SK-N-SH (cell line): ENCODE data around the gene EMX2. TPM values are rescaled to one million over a fixed set of nuclear protein-coding genes. Genes with fewer than 3 reads are reported as not detected.

Experiments used
- CTCF ChIA-PET: fragments of 300-600, 350-600 bp; formaldehyde crosslinking; extraction: SDS; loops from one replicate; lab custom pipeline; 2021; lab: Yijun Ruan, JAX
- POLR2A ChIA-PET: fragments of 350-600 bp; sonication (Branson Sonifier 250); formaldehyde crosslinking; extraction: SDS; loops from one replicate; lab custom pipeline; 2020; ENCODE audit warnings: antibody characterized with exemption, inconsistent platforms; lab: Yijun Ruan, JAX
- DNase-seq: peaks from one replicate; pipeline ENCODE4 v3.0.0; 2012
- H2AFZ ChIP-seq: fragments of 200-600 bp; sonication (generic); 2 replicates; pipeline ENCODE4 v1.8.1; 2016; ENCODE audit warnings: antibody characterized with exemption, mild to moderate bottlenecking, low read depth
- H3F3A ChIP-seq: fragments of 200-600 bp; sonication (generic); replicated peaks from 2 replicates; pipeline ENCODE3; 2016; ENCODE audit warnings: antibody characterized with exemption, mild to moderate bottlenecking; ENCODE audit not compliant: insufficient read depth
- H3K27ac ChIP-seq, 2 experiments: fragments of 200-500 bp in 1 of 2; fragments of 200-600 bp in 1 of 2; sonication (Bioruptor generic) in 1 of 2; sonication (generic), shearing (Covaris generic) in 1 of 2; 2 replicates each; pipeline versions ENCODE4 v1.5.1 to v1.6.1; 2014 to 2016; ENCODE audit warnings: low read depth in 2 of 2, inconsistent platforms in 1 of 2, low read length in 1 of 2, mild to moderate bottlenecking in 1 of 2, mixed read lengths in 1 of 2
- H3K27me3 ChIP-seq: fragments of 200-600 bp; sonication (generic), shearing (Covaris generic); 2 replicates; pipeline ENCODE4 v1.6.1; 2016; ENCODE audit warnings: mixed run types; ENCODE audit not compliant: insufficient read depth
- H3K36me3 ChIP-seq, 2 experiments: fragments of 200-500 bp in 1 of 2; fragments of 200-600 bp in 1 of 2; sonication (Bioruptor generic) in 1 of 2; sonication (generic) in 1 of 2; replicated peaks in 1 of 2; 2 replicates each; pipeline versions ENCODE3 to v1.5.1; 2014 to 2016; ENCODE audit warnings: low read length in 1 of 2, mild to moderate bottlenecking in 1 of 2; ENCODE audit not compliant: insufficient read depth in 2 of 2, control insufficient read depth in 1 of 2
- H3K4me1 ChIP-seq, 2 experiments: fragments of 200-500 bp in 1 of 2; fragments of 200-600 bp in 1 of 2; sonication (Bioruptor generic) in 1 of 2; sonication (generic), shearing (Covaris generic) in 1 of 2; 2 replicates each; pipeline versions ENCODE4 v1.5.1 to v1.6.1; 2014 to 2016; ENCODE audit warnings: low read depth in 1 of 2, low read length in 1 of 2, mixed run types in 1 of 2; ENCODE audit not compliant: insufficient read depth in 2 of 2, control insufficient read depth in 1 of 2
- H3K4me2 ChIP-seq: fragments of 200-600 bp; sonication (generic), shearing (Covaris generic); 2 replicates; pipeline ENCODE4 v1.6.1; 2017; ENCODE audit warnings: mixed run types
- H3K4me3 ChIP-seq, 2 experiments: fragments of 200-500 bp in 1 of 2; fragments of 200-600 bp in 1 of 2; sonication (Bioruptor generic) in 1 of 2; sonication (generic), shearing (Covaris generic) in 1 of 2; 2 replicates each; pipeline versions ENCODE4 v1.5.1 to v1.8.1; 2014 to 2016; ENCODE audit warnings: low read depth in 2 of 2, inconsistent platforms in 1 of 2, low read length in 1 of 2, mild to moderate bottlenecking in 1 of 2, mixed read lengths in 1 of 2, moderate library complexity in 1 of 2
- H3K79me2 ChIP-seq: fragments of 200-600 bp; sonication (generic); 2 replicates; pipeline ENCODE4 v1.8.1; 2017; ENCODE audit warnings: mild to moderate bottlenecking; ENCODE audit not compliant: insufficient read depth
- H3K9ac ChIP-seq: fragments of 200-600 bp; sonication (generic); 2 replicates; pipeline ENCODE4 v1.6.1; 2017; ENCODE audit warnings: mixed run types
- H3K9me2 ChIP-seq: fragments of 200-600 bp; sonication (generic); 2 replicates; pipeline ENCODE4 v1.6.1; 2017; ENCODE audit warnings: mixed run types
- H3K9me3 ChIP-seq: fragments of 200-600 bp; sonication (generic); 2 replicates; pipeline ENCODE4 v1.6.1; 2017; ENCODE audit warnings: mixed run types, mild to moderate bottlenecking, moderate library complexity
- H4K20me1 ChIP-seq: fragments of 200-600 bp; sonication (generic); 2 replicates; pipeline ENCODE4 v1.6.1; 2017; ENCODE audit warnings: mild to moderate bottlenecking, mixed run types; ENCODE audit not compliant: insufficient read depth
- EZH2phosphoT487 ChIP-seq: fragments of 200-600 bp; sonication (generic); IDR thresholded peaks from 2 replicates; pipeline ENCODE4 v1.6.1; 2017; ENCODE audit warnings: low read depth, mixed run types, mild to moderate bottlenecking, antibody characterized with exemption, moderate library complexity, borderline replicate concordance
- FOXJ3 ChIP-seq: sonication (generic); formaldehyde crosslinking; IDR thresholded peaks from 2 replicates; pipeline ENCODE4 v1.5.1; 2020; ENCODE audit warnings: mild to moderate bottlenecking, missing genetic modification reagents
- FOXM1 ChIP-seq: IDR thresholded peaks from 2 replicates; pipeline ENCODE4 v1.4.0; 2012; ENCODE audit warnings: low read depth, mild to moderate bottlenecking
- MXI1 ChIP-seq: IDR thresholded peaks from 2 replicates; pipeline ENCODE4 v1.6.1; 2012; ENCODE audit warnings: mild to moderate bottlenecking, low read depth, low read length, improper control_type of control experiment
- NFIC ChIP-seq: IDR thresholded peaks from 2 replicates; pipeline ENCODE4 v1.4.0; 2012; ENCODE audit warnings: borderline replicate concordance
- POLR2AphosphoS5 ChIP-seq: IDR thresholded peaks from 2 replicates; pipeline ENCODE4 v1.6.1; 2012; ENCODE audit warnings: low read depth, low read length
- RCOR1 ChIP-seq: fragments of 150-350 bp; IDR thresholded peaks from 2 replicates; pipeline ENCODE4 v1.6.1; 2017; ENCODE audit warnings: antibody characterized with exemption, low read length
- RFX5 ChIP-seq: IDR thresholded peaks from 2 replicates; pipeline ENCODE4 v1.6.1; 2012; ENCODE audit warnings: mild to moderate bottlenecking, improper control_type of control experiment, low read length
- RXRA ChIP-seq: IDR thresholded peaks from 2 replicates; pipeline ENCODE4 v1.4.0; 2012; ENCODE audit warnings: low read depth, mild to moderate bottlenecking, borderline replicate concordance
- TAF1 ChIP-seq: IDR thresholded peaks from 2 replicates; pipeline ENCODE4 v1.6.1; 2012; ENCODE audit warnings: low read depth, mild to moderate bottlenecking, low read length, moderate library complexity, borderline replicate concordance
- WGBS: methylation state at CpG from one replicate; pipeline ENCODE4 v1.1.6; 2017; ENCODE audit warnings: low lambda C conversion rate; 5-methylcytosine and 5-hydroxymethylcytosine counted together
- polyA plus RNA-seq, 3 experiments: library from polyadenylated mRNA; depleted of rRNA; stranded (reverse); fragments of >200 nt; gene quantifications; 2 replicates each; pipeline ENCODE4 v1.2.3, GENCODE V29; 2012
- TF ChIP-seq, protein P1 (sequence below): IDR thresholded peaks from 2 replicates; pipeline ENCODE4 v1.4.0; 2012; ENCODE audit warnings: low read depth
- TF ChIP-seq, protein P2 (sequence below): fragments of 150-350 bp; IDR thresholded peaks from 2 replicates; pipeline ENCODE4 v1.6.1; 2016; ENCODE audit warnings: mild to moderate bottlenecking, low read depth, low read length
- TF ChIP-seq, protein P3 (sequence below): IDR thresholded peaks from 2 replicates; pipeline ENCODE4 v1.6.1; 2012; ENCODE audit warnings: mild to moderate bottlenecking, low read depth, low read length, moderate library complexity
- TF ChIP-seq, protein P4 (sequence below): IDR thresholded peaks from 2 replicates; pipeline ENCODE4 v1.4.0; 2012; ENCODE audit warnings: low read depth, borderline replicate concordance

Gene EMX2
- polyA plus RNA-seq, 1 of the 3 experiments (the other 2 are of a cell fraction), result not detected

DNA sequence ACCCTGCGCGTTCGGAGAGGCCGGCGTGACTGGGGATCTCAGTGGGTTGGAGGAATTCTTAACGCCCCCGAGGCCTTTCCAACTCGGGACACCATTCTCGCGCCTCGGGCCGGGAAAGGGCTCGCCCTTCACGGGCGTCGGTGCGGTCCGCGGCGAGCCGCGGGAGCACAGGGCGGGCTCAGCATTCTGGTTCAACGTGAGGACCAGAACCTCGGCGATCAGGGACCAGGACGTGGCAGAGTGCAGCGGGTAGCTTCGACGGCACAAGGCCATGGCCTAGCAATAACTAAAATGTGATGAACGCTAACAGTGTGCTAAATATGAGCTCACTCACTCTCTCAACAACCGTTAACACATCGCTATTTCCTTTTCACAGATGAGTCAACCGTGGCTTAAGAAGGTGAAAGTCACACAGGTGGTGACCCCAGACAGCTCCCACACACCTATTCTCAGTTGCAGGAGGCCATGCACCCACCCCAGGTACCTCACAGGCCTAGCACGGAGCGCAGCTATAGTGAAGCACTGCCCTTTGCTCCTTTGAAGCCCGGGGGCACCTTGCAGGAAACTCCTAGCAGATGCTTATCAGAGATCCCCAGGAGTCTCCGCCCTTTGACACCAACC, 4.5 kb upstream of the EMX2 start:
- Histone ChIP-seq H2AFZ (no peak overlapping the region), H3K27me3 (peaks cover 89% of the 10 kb centered on the region), H4K20me1 (no peaks in the 10 kb centered on the region), H3K9ac (no peak overlapping the region), H3K36me3 (no peaks in the 10 kb centered on the region), H3K4me3 (peak overlapping the region in 1 of 2 experiments; percentile 37; a peak in 1 of 4 replicates), H3K9me3 (no peaks in the 10 kb centered on the region), H3F3A (no peaks in the 10 kb centered on the region), H3K4me2 (no peak overlapping the region), H3K79me2 (no peaks in the 10 kb centered on the region), H3K4me1 (peaks cover 0 to 21% of the 10 kb centered on the region in 2 experiments; a peak in 2 of 4 replicates), H3K27ac (no peak overlapping the region), H3K9me2 (no peaks in the 10 kb centered on the region)
- DNase-seq, result no peak
- WGBS, result 69% methylated on average over 12 of the region's 38 CpGs
- ChIA-PET POLR2A (no interaction called here), CTCF (interaction anchor here (0.6 to 10.8 kb wide), 25 partner anchors 9 to 937 kb away, joined by 3 to 189 read pairs (median 3); no protein-coding TSS in a partner anchor)
- no peak for TF ChIP-seq POLR2AphosphoS5
- no peak for TF ChIP-seq EZH2phosphoT487
- no peak for TF ChIP-seq FOXM1
- no peak for TF ChIP-seq TAF1
- TF ChIP-seq, protein P1, sequence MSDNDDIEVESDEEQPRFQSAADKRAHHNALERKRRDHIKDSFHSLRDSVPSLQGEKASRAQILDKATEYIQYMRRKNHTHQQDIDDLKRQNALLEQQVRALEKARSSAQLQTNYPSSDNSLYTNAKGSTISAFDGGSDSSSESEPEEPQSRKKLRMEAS, result no peak
- TF ChIP-seq FOXJ3 (CRISPR knock-in tag), result no peak
- no peak for TF ChIP-seq MXI1
- TF ChIP-seq RXRA, result no peak
- no peak for TF ChIP-seq NFIC
- TF ChIP-seq RCOR1, result no peak
- TF ChIP-seq, protein P2, sequence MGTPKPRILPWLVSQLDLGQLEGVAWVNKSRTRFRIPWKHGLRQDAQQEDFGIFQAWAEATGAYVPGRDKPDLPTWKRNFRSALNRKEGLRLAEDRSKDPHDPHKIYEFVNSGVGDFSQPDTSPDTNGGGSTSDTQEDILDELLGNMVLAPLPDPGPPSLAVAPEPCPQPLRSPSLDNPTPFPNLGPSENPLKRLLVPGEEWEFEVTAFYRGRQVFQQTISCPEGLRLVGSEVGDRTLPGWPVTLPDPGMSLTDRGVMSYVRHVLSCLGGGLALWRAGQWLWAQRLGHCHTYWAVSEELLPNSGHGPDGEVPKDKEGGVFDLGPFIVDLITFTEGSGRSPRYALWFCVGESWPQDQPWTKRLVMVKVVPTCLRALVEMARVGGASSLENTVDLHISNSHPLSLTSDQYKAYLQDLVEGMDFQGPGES, result no peak
- TF ChIP-seq, protein P3, sequence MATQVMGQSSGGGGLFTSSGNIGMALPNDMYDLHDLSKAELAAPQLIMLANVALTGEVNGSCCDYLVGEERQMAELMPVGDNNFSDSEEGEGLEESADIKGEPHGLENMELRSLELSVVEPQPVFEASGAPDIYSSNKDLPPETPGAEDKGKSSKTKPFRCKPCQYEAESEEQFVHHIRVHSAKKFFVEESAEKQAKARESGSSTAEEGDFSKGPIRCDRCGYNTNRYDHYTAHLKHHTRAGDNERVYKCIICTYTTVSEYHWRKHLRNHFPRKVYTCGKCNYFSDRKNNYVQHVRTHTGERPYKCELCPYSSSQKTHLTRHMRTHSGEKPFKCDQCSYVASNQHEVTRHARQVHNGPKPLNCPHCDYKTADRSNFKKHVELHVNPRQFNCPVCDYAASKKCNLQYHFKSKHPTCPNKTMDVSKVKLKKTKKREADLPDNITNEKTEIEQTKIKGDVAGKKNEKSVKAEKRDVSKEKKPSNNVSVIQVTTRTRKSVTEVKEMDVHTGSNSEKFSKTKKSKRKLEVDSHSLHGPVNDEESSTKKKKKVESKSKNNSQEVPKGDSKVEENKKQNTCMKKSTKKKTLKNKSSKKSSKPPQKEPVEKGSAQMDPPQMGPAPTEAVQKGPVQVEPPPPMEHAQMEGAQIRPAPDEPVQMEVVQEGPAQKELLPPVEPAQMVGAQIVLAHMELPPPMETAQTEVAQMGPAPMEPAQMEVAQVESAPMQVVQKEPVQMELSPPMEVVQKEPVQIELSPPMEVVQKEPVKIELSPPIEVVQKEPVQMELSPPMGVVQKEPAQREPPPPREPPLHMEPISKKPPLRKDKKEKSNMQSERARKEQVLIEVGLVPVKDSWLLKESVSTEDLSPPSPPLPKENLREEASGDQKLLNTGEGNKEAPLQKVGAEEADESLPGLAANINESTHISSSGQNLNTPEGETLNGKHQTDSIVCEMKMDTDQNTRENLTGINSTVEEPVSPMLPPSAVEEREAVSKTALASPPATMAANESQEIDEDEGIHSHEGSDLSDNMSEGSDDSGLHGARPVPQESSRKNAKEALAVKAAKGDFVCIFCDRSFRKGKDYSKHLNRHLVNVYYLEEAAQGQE, result no peak
- TF ChIP-seq RFX5, result no peak
- TF ChIP-seq, protein P4, sequence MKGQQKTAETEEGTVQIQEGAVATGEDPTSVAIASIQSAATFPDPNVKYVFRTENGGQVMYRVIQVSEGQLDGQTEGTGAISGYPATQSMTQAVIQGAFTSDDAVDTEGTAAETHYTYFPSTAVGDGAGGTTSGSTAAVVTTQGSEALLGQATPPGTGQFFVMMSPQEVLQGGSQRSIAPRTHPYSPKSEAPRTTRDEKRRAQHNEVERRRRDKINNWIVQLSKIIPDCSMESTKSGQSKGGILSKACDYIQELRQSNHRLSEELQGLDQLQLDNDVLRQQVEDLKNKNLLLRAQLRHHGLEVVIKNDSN, result no peak
